Neural progenitor cell (in vitro differentiated cells): ENCODE results near the gene MGMT. TPM values are rescaled to one million over a fixed set of nuclear protein-coding genes. Genes with fewer than 3 reads are reported as not detected.

Experiments used
- DNase-seq: peaks from one replicate; pipeline ENCODE4 v3.0.0-alpha.2; 2016; ENCODE audit warnings: low spot score
- H2AFZ ChIP-seq: fragments of 200-600 bp; sonication (generic); replicated peaks from 2 replicates; pipeline ENCODE4 v1.6.1; 2016; ENCODE audit warnings: antibody characterized with exemption
- H3F3A ChIP-seq: fragments of 200-600 bp; sonication (generic); 2 replicates; pipeline ENCODE4 v1.6.1; 2016; ENCODE audit warnings: antibody characterized with exemption, low read depth
- H3K27ac ChIP-seq: fragments of 200-600 bp; sonication (generic); 2 replicates; pipeline ENCODE4 v1.5.1; 2016; ENCODE audit warnings: mild to moderate bottlenecking
- H3K27me3 ChIP-seq: fragments of 200-600 bp; sonication (generic); 2 replicates; pipeline ENCODE4 v1.6.1; 2016; ENCODE audit warnings: mild to moderate bottlenecking, moderate library complexity
- H3K36me3 ChIP-seq: fragments of 200-600 bp; sonication (generic); 2 replicates; pipeline ENCODE4 v1.5.1; 2016
- H3K4me1 ChIP-seq: fragments of 200-600 bp; sonication (generic); 2 replicates; pipeline ENCODE4 v1.6.1; 2016; ENCODE audit warnings: mixed run types
- H3K4me2 ChIP-seq: fragments of 200-600 bp; sonication (generic); 2 replicates; pipeline ENCODE4 v1.6.1; 2016
- H3K4me3 ChIP-seq: fragments of 200-600 bp; sonication (generic); 2 replicates; pipeline ENCODE4 v1.5.1; 2016
- H3K79me2 ChIP-seq: fragments of 200-600 bp; sonication (generic); 2 replicates; pipeline ENCODE4 v1.6.1; 2016; ENCODE audit warnings: low read depth
- H3K9ac ChIP-seq: fragments of 200-600 bp; sonication (generic); 2 replicates; pipeline ENCODE4 v1.6.1; 2016
- H3K9me3 ChIP-seq: fragments of 200-600 bp; sonication (generic); 2 replicates; pipeline ENCODE4 v1.5.1; 2016; ENCODE audit warnings: low read depth
- H4K20me1 ChIP-seq: fragments of 200-600 bp; sonication (generic); 2 replicates; pipeline ENCODE4 v1.6.1; 2016; ENCODE audit warnings: low read depth
- H3K27ac Mint-ChIP-seq: 3 replicates; pipeline ENCODE4 v1.8.0; 2021; ENCODE audit warnings: mixed read lengths
- H3K27me3 Mint-ChIP-seq: 2 replicates; pipeline ENCODE4 v1.8.0; 2022; ENCODE audit warnings: low read depth, mild to moderate bottlenecking, inconsistent platforms, moderate library complexity, mixed read lengths; ENCODE audit not compliant: insufficient read depth
- H3K36me3 Mint-ChIP-seq: 3 replicates; pipeline ENCODE4 v1.8.0; 2021; ENCODE audit warnings: mixed read lengths
- H3K4me1 Mint-ChIP-seq: 3 replicates; pipeline ENCODE4 v1.8.0; 2021; ENCODE audit warnings: mixed read lengths
- H3K4me3 Mint-ChIP-seq: 3 replicates; pipeline ENCODE4 v1.8.0; 2021; ENCODE audit warnings: mild to moderate bottlenecking, moderate library complexity, mixed read lengths
- H3K9me3 Mint-ChIP-seq: 3 replicates; pipeline ENCODE4 v1.8.0; 2020; ENCODE audit warnings: mixed read lengths
- EZH2 ChIP-seq: fragments of 200-600 bp; sonication (generic); IDR thresholded peaks from 2 replicates; pipeline ENCODE4 v1.6.1; 2017; ENCODE audit warnings: antibody characterized with exemption, mild to moderate bottlenecking, moderate library complexity
- EZH2phosphoT487 ChIP-seq: fragments of 200-600 bp; sonication (generic); IDR thresholded peaks from 2 replicates; pipeline ENCODE4 v1.6.1; 2017; ENCODE audit warnings: antibody characterized with exemption
- total RNA-seq: library from RNA; depleted of rRNA; stranded (reverse); fragments of >200 nt; gene quantifications from 2 replicates; pipeline ENCODE4 v1.2.3, GENCODE V29; 2015; ENCODE audit warnings: low replicate concordance
- TF ChIP-seq, protein P1 (sequence below): fragments of 200-600 bp; sonication (generic); IDR thresholded peaks from 2 replicates; pipeline ENCODE4 v1.5.1; 2017; ENCODE audit warnings: antibody characterized with exemption, mild to moderate bottlenecking

The MGMT gene
- total RNA-seq, 1 donor from 2014 or later = 17.5 TPM

DNA sequence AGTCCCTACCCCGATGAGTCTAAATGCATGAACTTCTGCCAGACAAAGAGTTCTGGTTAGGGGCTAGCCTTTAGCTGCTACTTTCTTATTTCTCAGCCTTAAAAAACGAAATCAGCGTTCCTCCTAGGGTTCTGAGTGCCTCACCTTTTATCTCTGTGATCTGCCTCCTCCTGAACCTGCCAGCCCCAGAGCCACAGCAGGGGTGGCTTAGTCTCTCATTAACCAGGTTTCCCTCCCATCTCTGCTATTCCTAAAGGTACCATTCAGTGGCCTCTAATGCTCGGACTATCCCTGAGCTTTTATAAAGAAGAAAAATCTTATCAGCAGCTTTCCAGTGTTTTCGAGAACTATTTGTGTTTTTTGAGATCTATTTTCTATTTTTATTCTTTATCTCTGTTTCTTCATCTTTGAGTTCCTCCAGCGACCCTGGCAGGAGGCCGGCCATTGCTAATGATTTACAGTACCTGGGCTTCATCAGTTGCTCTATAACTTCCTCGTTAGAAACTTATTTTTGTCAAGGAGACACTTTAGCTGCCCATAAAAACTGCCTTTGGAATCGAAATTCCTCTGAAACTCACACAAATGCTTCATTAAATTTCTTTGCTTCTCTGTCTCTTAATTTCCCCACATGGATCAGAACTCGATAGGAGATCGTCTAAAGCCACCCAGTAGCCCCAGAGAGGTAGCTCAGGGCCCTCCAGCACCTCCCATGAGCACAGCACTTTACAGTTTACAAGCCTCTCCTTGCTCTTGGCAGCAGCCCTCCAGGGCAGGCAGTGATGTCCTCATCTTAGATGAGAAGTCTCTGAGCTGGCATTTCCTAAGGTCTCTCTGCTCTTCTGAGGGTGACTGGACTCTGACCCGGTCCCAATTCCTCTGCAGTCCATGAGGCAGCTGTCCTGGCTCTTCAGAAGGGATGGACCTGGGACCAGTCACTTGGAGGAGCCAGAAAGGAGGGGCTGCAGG, 347.9 kb downstream of the MGMT start:
- H3K36me3 ChIP-seq = no peaks in the 10 kb centered on the region
- DNase-seq = no peak
- no peaks in the 10 kb centered on the region for H3K9me3 ChIP-seq
- no peaks in the 10 kb centered on the region for H3K27me3 ChIP-seq
- Mint-ChIP-seq H3K4me3 (no peak overlapping the region), H3K4me1 (peaks cover 14% of the 10 kb centered on the region), H3K9me3 (peaks cover 11% of the 10 kb centered on the region), H3K27ac (no peak overlapping the region), H3K27me3 (peaks cover 3% of the 10 kb centered on the region), H3K36me3 (no peaks in the 10 kb centered on the region)
- H3K27ac ChIP-seq = no peak overlapping the region
- no peaks in the 10 kb centered on the region for H3K79me2 ChIP-seq
- H3K4me2 ChIP-seq = no peak overlapping the region
- peaks cover 3% of the 10 kb centered on the region for H3K4me1 ChIP-seq
- no peak overlapping the region for H3K9ac ChIP-seq
- H3F3A ChIP-seq = no peaks in the 10 kb centered on the region
- no peak overlapping the region for H3K4me3 ChIP-seq
- no peak overlapping the region for H2AFZ ChIP-seq
- H4K20me1 ChIP-seq = no peaks in the 10 kb centered on the region
- no peak for TF ChIP-seq EZH2
- TF ChIP-seq, protein P1, sequence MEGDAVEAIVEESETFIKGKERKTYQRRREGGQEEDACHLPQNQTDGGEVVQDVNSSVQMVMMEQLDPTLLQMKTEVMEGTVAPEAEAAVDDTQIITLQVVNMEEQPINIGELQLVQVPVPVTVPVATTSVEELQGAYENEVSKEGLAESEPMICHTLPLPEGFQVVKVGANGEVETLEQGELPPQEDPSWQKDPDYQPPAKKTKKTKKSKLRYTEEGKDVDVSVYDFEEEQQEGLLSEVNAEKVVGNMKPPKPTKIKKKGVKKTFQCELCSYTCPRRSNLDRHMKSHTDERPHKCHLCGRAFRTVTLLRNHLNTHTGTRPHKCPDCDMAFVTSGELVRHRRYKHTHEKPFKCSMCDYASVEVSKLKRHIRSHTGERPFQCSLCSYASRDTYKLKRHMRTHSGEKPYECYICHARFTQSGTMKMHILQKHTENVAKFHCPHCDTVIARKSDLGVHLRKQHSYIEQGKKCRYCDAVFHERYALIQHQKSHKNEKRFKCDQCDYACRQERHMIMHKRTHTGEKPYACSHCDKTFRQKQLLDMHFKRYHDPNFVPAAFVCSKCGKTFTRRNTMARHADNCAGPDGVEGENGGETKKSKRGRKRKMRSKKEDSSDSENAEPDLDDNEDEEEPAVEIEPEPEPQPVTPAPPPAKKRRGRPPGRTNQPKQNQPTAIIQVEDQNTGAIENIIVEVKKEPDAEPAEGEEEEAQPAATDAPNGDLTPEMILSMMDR = no peak

DNA sequence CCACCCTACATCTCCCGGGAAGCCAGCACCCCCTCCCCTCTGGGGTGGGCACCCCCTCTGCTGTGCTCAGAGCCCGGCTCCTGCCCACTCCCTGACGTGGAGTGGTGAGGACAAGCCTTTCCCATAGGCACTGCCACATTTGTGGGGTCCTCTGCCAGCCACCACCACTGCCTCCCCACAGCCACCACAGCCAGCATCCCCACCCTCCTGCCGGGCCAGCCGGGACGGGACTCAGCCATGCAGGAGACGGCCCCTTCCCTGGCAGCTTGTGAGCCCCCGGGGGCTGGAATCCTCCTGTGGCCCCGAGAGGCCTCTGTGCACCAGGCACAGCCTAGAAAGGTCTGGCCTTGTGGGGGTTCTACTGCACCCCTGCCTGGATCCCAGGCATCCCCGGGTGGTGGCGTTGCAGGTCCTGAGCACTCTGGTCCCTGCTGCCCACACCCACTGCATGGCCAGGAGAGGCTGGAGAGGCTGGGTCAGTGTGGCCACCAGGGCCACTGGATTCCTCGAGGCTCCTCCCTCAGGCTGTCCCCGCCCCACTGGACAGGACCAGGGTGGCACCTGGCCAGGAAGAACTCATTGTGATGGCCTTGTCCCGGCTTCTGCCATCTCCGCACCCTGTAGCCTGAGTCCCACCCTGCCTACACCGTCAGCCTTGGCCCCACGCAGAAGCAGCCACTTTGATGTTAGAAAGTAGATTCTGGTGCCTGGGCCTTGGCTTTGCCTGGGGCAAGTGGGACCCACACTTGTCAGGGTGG, 349.0 kb downstream of the MGMT start:
- H3F3A ChIP-seq = no peaks in the 10 kb centered on the region
- H3K27ac ChIP-seq = no peak overlapping the region
- DNase-seq = no peak
- no peak overlapping the region for H3K4me2 ChIP-seq
- H2AFZ ChIP-seq = no peak overlapping the region
- peaks cover 3% of the 10 kb centered on the region for H3K4me1 ChIP-seq
- TF ChIP-seq EZH2phosphoT487 = no peak
- TF ChIP-seq, protein P1 = no peak
- TF ChIP-seq EZH2 = no peak
- H3K27me3 Mint-ChIP-seq = peaks cover 5% of the 10 kb centered on the region
- no peak overlapping the region for H3K4me3 ChIP-seq
- no peaks in the 10 kb centered on the region for H3K36me3 Mint-ChIP-seq
- peaks cover 14% of the 10 kb centered on the region for H3K4me1 Mint-ChIP-seq
- H3K27ac Mint-ChIP-seq = no peak overlapping the region
- H3K9me3 Mint-ChIP-seq = peaks cover 11% of the 10 kb centered on the region
- no peaks in the 10 kb centered on the region for H3K9me3 ChIP-seq
- no peak overlapping the region for H3K4me3 Mint-ChIP-seq
- no peaks in the 10 kb centered on the region for H3K36me3 ChIP-seq
- no peak overlapping the region for H3K9ac ChIP-seq
- no peaks in the 10 kb centered on the region for H3K27me3 ChIP-seq
- H4K20me1 ChIP-seq = no peaks in the 10 kb centered on the region
- H3K79me2 ChIP-seq = no peaks in the 10 kb centered on the region

DNA sequence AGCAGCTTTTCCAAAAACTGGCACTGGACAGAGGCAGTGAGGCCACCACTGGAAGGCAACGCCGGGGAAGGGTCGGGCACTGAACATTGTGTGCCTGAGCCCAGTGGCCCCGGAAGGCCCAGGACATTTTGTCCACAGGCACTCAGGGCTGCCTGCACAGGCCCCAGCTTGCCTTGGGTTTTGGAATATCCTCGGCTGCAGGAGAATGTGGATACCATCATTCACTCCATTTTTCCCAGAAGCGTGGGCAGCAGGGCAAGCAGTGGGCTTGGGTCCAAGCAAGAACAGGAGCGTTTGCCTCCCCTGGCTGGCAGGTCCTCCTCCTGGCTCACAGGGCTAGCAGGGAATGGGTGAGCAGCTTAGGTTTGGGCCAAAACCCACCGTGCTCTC, 349.6 kb downstream of the MGMT start:
- Histone ChIP-seq H3K79me2 (no peaks in the 10 kb centered on the region), H2AFZ (no peak overlapping the region), H3K4me1 (peaks cover 3% of the 10 kb centered on the region), H3K9ac (no peak overlapping the region), H3K4me2 (no peak overlapping the region), H3K27ac (no peak overlapping the region), H4K20me1 (no peaks in the 10 kb centered on the region), H3K4me3 (no peak overlapping the region), H3K27me3 (no peaks in the 10 kb centered on the region), H3K9me3 (no peaks in the 10 kb centered on the region), H3F3A (no peaks in the 10 kb centered on the region), H3K36me3 (no peaks in the 10 kb centered on the region)
- TF ChIP-seq, protein P1 = no peak
- TF ChIP-seq EZH2 (no peak), EZH2phosphoT487 (no peak)
- no peak overlapping the region for H3K27ac Mint-ChIP-seq
- peaks cover 11% of the 10 kb centered on the region for H3K9me3 Mint-ChIP-seq
- DNase-seq = no peak
- H3K4me3 Mint-ChIP-seq = no peak overlapping the region
- H3K36me3 Mint-ChIP-seq = no peaks in the 10 kb centered on the region
- peaks cover 5% of the 10 kb centered on the region for H3K27me3 Mint-ChIP-seq
- H3K4me1 Mint-ChIP-seq = peaks cover 9% of the 10 kb centered on the region
